Smooth muscle cell (in vitro differentiated cells): ENCODE measurements around the gene NEURL1. TPM values are rescaled to one million over a fixed set of nuclear protein-coding genes. Genes with fewer than 3 reads are reported as not detected.

Source experiments
- DNase-seq: peaks from one replicate; lab custom pipeline; 2025; ENCODE audit not compliant: unreplicated experiment; lab: John Stamatoyannopoulos, UW
- H2AFZ ChIP-seq: fragments of 200-600 bp; sonication (generic); 2 replicates; pipeline ENCODE4 v1.6.0; 2016; ENCODE audit warnings: antibody characterized with exemption, low read depth, mild to moderate bottlenecking
- H3F3A ChIP-seq: fragments of 200-600 bp; sonication (generic); 2 replicates; pipeline ENCODE4 v1.6.0; 2017; ENCODE audit warnings: antibody characterized with exemption, low read depth
- H3K27ac ChIP-seq: fragments of 200-600 bp; sonication (generic); 2 replicates; pipeline ENCODE4 v1.5.1; 2016; ENCODE audit warnings: low read depth, mild to moderate bottlenecking
- H3K27me3 ChIP-seq: fragments of 200-600 bp; sonication (generic); 2 replicates; pipeline ENCODE4 v1.6.1; 2016; ENCODE audit warnings: low read depth, mild to moderate bottlenecking
- H3K36me3 ChIP-seq: fragments of 200-600 bp; sonication (generic); 2 replicates; pipeline ENCODE4 v1.5.1; 2016; ENCODE audit warnings: low read depth
- H3K4me1 ChIP-seq: fragments of 200-600 bp; sonication (generic); 2 replicates; pipeline ENCODE4 v1.5.1; 2016; ENCODE audit warnings: low read depth
- H3K4me2 ChIP-seq: fragments of 200-600 bp; sonication (generic); 2 replicates; pipeline ENCODE4 v1.6.0; 2016; ENCODE audit warnings: mild to moderate bottlenecking
- H3K4me3 ChIP-seq: fragments of 200-600 bp; sonication (generic); 2 replicates; pipeline ENCODE4 v1.5.1; 2016; ENCODE audit warnings: mild to moderate bottlenecking
- H3K79me2 ChIP-seq: fragments of 200-600 bp; sonication (generic); 2 replicates; pipeline ENCODE4 v1.6.0; 2016; ENCODE audit warnings: low read depth, mild to moderate bottlenecking
- H3K9ac ChIP-seq: fragments of 200-600 bp; sonication (generic); 2 replicates; pipeline ENCODE4 v1.6.0; 2016; ENCODE audit warnings: low read depth
- H3K9me3 ChIP-seq: fragments of 200-600 bp; sonication (generic); replicated peaks from 2 replicates; pipeline ENCODE4 v1.5.1; 2016; ENCODE audit warnings: low read depth
- H4K20me1 ChIP-seq: fragments of 200-600 bp; sonication (generic); 2 replicates; pipeline ENCODE4 v1.6.0; 2016; ENCODE audit warnings: low read depth
- WGBS: methylation state at CpG from one replicate; pipeline ENCODE4 v1.1.7; 2016; ENCODE audit warnings: low lambda C conversion rate; 5-methylcytosine and 5-hydroxymethylcytosine counted together
- polyA plus RNA-seq: library from polyadenylated mRNA; unstranded; fragments of >200 nt; fragmentation: Nextera tagmentation; extraction: Ambion mirVana; gene quantifications from 2 replicates; pipeline ENCODE4 v1.2.1, GENCODE V29; 2016
- total RNA-seq: library from RNA; depleted of rRNA; stranded (reverse); fragments of >200 nt; gene quantifications from 2 replicates; pipeline ENCODE4 v1.2.3, GENCODE V29; 2014
- TF ChIP-seq, protein P1 (sequence below): fragments of 200-600 bp; sonication (generic); IDR thresholded peaks from 2 replicates; pipeline ENCODE4 v1.5.1; 2017; ENCODE audit warnings: borderline replicate concordance, mild to moderate bottlenecking, antibody characterized with exemption; ENCODE audit not compliant: insufficient read depth, poor library complexity, severe bottlenecking

Gene NEURL1
- total and polyA plus RNA-seq, 2 experiments from 2014 or later, result 0.04 to 0.91 TPM

DNA sequence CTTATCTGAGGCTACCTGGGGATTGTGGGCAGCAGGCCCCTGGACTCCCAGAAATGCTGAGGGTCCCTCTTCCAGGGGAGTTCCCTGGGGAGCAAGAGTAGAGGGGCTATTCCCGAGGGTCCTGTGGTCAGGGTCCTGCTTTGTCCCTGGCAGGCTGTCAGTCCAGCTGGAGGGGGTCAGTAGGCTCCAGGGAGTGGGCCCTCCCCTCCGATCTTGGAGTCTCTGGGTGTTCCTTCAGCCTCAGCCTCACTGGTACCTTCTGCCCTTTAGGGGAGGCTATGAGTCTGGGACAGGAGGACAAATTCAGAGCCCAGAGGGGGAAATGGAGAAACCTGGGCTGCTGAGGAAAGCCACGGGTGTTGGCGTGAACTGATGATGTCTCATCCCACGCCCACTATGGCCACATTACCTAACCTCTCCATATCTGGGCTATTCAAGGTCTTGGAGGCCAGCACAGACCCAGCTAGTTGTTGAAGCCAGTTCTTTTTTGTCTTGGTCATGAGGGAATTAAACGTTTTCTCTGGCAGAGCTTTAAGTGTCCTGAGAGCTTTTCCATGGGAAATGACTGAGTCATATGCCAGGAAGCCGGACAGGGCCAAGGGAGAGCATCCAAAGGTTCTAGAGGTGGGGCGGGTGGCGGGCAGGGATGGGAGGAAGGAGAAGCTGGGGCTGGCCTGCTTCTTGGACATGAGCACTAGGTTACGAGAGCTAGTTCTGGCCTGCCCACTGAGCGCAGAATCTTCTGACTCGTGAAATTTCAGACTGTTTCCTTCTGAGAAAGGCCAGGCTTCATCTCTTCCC is 47.5 kb upstream of the NEURL1 start:
- Histone ChIP-seq H3K4me2 (no peak overlapping the region), H3K27me3 (no peaks in the 10 kb centered on the region), H3K4me3 (no peak overlapping the region), H3K9ac (no peak overlapping the region), H3K79me2 (no peaks in the 10 kb centered on the region), H3K36me3 (peaks cover 3% of the 10 kb centered on the region), H3K27ac (no peak overlapping the region), H3K4me1 (no peaks in the 10 kb centered on the region), H3F3A (peaks cover 6% of the 10 kb centered on the region), H2AFZ (no peak overlapping the region), H4K20me1 (no peaks in the 10 kb centered on the region), H3K9me3 (no peaks in the 10 kb centered on the region)
- WGBS, result 89% methylated on average over 12 of the region's 12 CpGs
- DNase-seq, result no peak
- TF ChIP-seq, protein P1, sequence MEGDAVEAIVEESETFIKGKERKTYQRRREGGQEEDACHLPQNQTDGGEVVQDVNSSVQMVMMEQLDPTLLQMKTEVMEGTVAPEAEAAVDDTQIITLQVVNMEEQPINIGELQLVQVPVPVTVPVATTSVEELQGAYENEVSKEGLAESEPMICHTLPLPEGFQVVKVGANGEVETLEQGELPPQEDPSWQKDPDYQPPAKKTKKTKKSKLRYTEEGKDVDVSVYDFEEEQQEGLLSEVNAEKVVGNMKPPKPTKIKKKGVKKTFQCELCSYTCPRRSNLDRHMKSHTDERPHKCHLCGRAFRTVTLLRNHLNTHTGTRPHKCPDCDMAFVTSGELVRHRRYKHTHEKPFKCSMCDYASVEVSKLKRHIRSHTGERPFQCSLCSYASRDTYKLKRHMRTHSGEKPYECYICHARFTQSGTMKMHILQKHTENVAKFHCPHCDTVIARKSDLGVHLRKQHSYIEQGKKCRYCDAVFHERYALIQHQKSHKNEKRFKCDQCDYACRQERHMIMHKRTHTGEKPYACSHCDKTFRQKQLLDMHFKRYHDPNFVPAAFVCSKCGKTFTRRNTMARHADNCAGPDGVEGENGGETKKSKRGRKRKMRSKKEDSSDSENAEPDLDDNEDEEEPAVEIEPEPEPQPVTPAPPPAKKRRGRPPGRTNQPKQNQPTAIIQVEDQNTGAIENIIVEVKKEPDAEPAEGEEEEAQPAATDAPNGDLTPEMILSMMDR, result no peak

DNA sequence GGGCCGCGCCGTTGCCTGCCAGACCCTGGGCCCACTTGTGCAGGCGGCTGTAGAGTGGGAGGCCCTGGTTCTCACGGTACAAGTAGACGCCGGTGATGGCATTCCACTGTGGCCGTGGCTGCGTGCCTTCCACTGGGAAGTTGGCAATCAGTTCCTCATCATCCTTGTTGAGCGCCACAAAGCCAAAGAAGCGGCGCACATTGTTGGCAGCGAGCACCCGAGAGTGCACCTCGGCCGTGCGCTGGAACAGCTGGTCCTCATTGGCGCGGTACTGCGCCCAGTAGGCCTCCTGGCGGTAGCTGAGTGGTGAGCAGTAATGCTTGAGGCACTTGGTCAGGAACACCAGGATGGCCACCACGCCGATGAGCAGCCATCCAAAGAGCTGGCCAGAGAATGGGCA is 46.3 kb upstream of the NEURL1 start:
- Histone ChIP-seq H3K36me3 (peaks cover 3% of the 10 kb centered on the region), H3K27me3 (no peaks in the 10 kb centered on the region), H3K4me1 (no peaks in the 10 kb centered on the region), H3K4me2 (no peak overlapping the region), H3K79me2 (no peaks in the 10 kb centered on the region), H3K9me3 (no peaks in the 10 kb centered on the region), H3K27ac (no peak overlapping the region), H2AFZ (no peak overlapping the region), H3K9ac (no peak overlapping the region), H3F3A (no peaks in the 10 kb centered on the region), H4K20me1 (no peaks in the 10 kb centered on the region), H3K4me3 (no peak overlapping the region)
- no peak for DNase-seq
- TF ChIP-seq, protein P1, result no peak
- WGBS, result 97% methylated on average over 23 of the region's 23 CpGs

DNA sequence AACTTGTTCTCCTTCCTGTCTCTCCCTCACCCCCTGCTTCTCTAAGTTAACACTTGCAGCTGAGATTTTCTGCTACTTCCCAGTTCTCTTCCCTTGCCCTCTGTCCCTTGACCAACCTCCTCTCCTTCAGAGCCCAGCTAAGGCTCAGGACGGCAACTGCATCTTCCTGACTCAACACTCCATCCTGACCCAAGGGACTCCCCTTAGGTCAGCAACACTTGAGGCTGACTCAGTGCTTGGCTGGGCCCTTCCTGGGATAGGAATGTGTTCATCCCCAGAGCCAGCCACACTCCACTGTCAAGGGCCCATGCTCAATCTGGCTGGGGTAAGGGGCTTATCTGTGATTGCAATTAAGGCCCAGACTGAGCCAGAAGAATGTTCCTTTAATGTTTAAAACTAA is 44.8 kb upstream of the NEURL1 start:
- H3F3A ChIP-seq, result no peaks in the 10 kb centered on the region
- TF ChIP-seq, protein P1, result no peak
- no peak overlapping the region for H3K9ac ChIP-seq
- no peak overlapping the region for H3K4me3 ChIP-seq
- H3K9me3 ChIP-seq, result no peaks in the 10 kb centered on the region
- no peaks in the 10 kb centered on the region for H3K36me3 ChIP-seq
- H3K4me2 ChIP-seq, result no peak overlapping the region
- H2AFZ ChIP-seq, result no peak overlapping the region
- 11% methylated on average over 1 of the region's 1 CpG for WGBS
- H3K27me3 ChIP-seq, result no peaks in the 10 kb centered on the region
- no peaks in the 10 kb centered on the region for H3K4me1 ChIP-seq
- DNase-seq, result no peak
- no peak overlapping the region for H3K27ac ChIP-seq
- H4K20me1 ChIP-seq, result no peaks in the 10 kb centered on the region
- no peaks in the 10 kb centered on the region for H3K79me2 ChIP-seq
